WTC11 (cell line): Measurements from ENCODE around the gene BHLHE40. TPM values are rescaled to one million over a fixed set of nuclear protein-coding genes. Genes with fewer than 3 reads are reported as not detected.
A peak's percentile ranks its signal among the peaks of the same experiment; 100 is the strongest.

ENCODE experiments used
- ATAC-seq: fragments of 200-7000 bp; cut with Tn5 transposase; 2 replicates; pipeline ENCODE4 v1.10.0; 2021; ENCODE audit warnings: mild to moderate bottlenecking, moderate library complexity
- CTCF ChIA-PET: fragments of 300-600 bp; sonication (Branson Sonifier 250); formaldehyde crosslinking; loops from one replicate; lab custom pipeline; 2021; ENCODE audit warnings: antibody characterized with exemption; lab: Charles Lee
- POLR2A ChIA-PET: fragments of 350-600 bp; sonication (Branson Sonifier 250); formaldehyde crosslinking; loops from one replicate; lab custom pipeline; 2021; ENCODE audit warnings: antibody characterized with exemption; lab: Charles Lee
- DNase-seq: peaks from one replicate; pipeline ENCODE4 v3.0.0; 2021; ENCODE audit warnings: low spot score
- H3K27ac Mint-ChIP-seq: 2 replicates; pipeline ENCODE4 v1.8.0; 2021; ENCODE audit warnings: mixed read lengths
- H3K27me3 Mint-ChIP-seq: 2 replicates; pipeline ENCODE4 v1.8.0; 2021; ENCODE audit warnings: low read depth, mild to moderate bottlenecking, moderate library complexity, mixed read lengths
- H3K36me3 Mint-ChIP-seq: 2 replicates; pipeline ENCODE4 v1.8.0; 2021; ENCODE audit warnings: mixed read lengths
- H3K4me1 Mint-ChIP-seq: 2 replicates; pipeline ENCODE4 v1.8.0; 2022; ENCODE audit warnings: mixed read lengths
- H3K4me3 Mint-ChIP-seq: 2 replicates; pipeline ENCODE4 v1.8.0; 2021; ENCODE audit warnings: mild to moderate bottlenecking, moderate library complexity, mixed read lengths
- H3K9me3 Mint-ChIP-seq: 2 replicates; pipeline ENCODE4 v1.8.0; 2021; ENCODE audit warnings: mixed read lengths
- ARID4B ChIP-seq: sonication (generic); formaldehyde crosslinking; IDR thresholded peaks from 2 replicates; pipeline ENCODE4 v1.8.0; 2023; ENCODE audit warnings: missing genetic modification reagents, mild to moderate bottlenecking, borderline replicate concordance
- ATF6 ChIP-seq: sonication (generic); formaldehyde crosslinking; IDR thresholded peaks from 2 replicates; pipeline ENCODE4 v1.8.1; 2023; ENCODE audit warnings: mild to moderate bottlenecking, missing genetic modification reagents
- E2F1 ChIP-seq: sonication (generic); formaldehyde crosslinking; IDR thresholded peaks from 2 replicates; pipeline ENCODE4 v1.8.0; 2022; ENCODE audit warnings: mild to moderate bottlenecking, missing genetic modification reagents
- ERG ChIP-seq: fragments of 250-450 bp; sonication (Bioruptor Pico); IDR thresholded peaks from 2 replicates; pipeline ENCODE4 v1.8.0; 2021; ENCODE audit warnings: mild to moderate bottlenecking
- ETV6 ChIP-seq: sonication (generic); formaldehyde crosslinking; IDR thresholded peaks from 2 replicates; pipeline ENCODE4 v1.8.1; 2022; ENCODE audit warnings: mild to moderate bottlenecking, missing genetic modification reagents
- FOXJ3 ChIP-seq: sonication (generic); formaldehyde crosslinking; IDR thresholded peaks from 2 replicates; pipeline ENCODE4 v1.9.0; 2021; ENCODE audit warnings: missing genetic modification reagents, mild to moderate bottlenecking, borderline replicate concordance
- FOXK1 ChIP-seq: sonication (generic); formaldehyde crosslinking; IDR thresholded peaks from 2 replicates; pipeline ENCODE4 v1.8.0; 2022; ENCODE audit warnings: mild to moderate bottlenecking, moderate library complexity, missing genetic modification reagents
- GABPB1 ChIP-seq: sonication (generic); formaldehyde crosslinking; IDR thresholded peaks from 2 replicates; pipeline ENCODE4 v1.8.1; 2023; ENCODE audit warnings: mild to moderate bottlenecking, missing genetic modification reagents
- HMGA2 ChIP-seq: fragments of 250-450 bp; sonication (Bioruptor Pico); IDR thresholded peaks from 2 replicates; pipeline ENCODE4 v1.4.0; 2021; ENCODE audit warnings: mild to moderate bottlenecking, moderate library complexity
- NR3C1 ChIP-seq: sonication (generic); formaldehyde crosslinking; conservative IDR thresholded peaks from 2 replicates; pipeline ENCODE4 v1.8.1; 2023; ENCODE audit warnings: low read depth, mild to moderate bottlenecking, missing genetic modification reagents
- OVOL2 ChIP-seq: fragments of 250-450 bp; sonication (Bioruptor Pico); IDR thresholded peaks from 2 replicates; pipeline ENCODE4 v1.9.0; 2021; ENCODE audit warnings: mild to moderate bottlenecking, borderline replicate concordance
- SMAD3 ChIP-seq: sonication (generic); formaldehyde crosslinking; IDR thresholded peaks from 2 replicates; pipeline ENCODE4 v1.8.0; 2022; ENCODE audit warnings: missing genetic modification reagents, mild to moderate bottlenecking, borderline replicate concordance
- TCF7 ChIP-seq: sonication (generic); formaldehyde crosslinking; IDR thresholded peaks from 2 replicates; pipeline ENCODE4 v1.8.0; 2022; ENCODE audit warnings: mild to moderate bottlenecking, low read depth, missing genetic modification reagents, moderate library complexity
- USF2 ChIP-seq: sonication (generic); formaldehyde crosslinking; IDR thresholded peaks from 2 replicates; pipeline ENCODE4 v1.8.1; 2023; ENCODE audit warnings: mild to moderate bottlenecking, missing genetic modification reagents, moderate library complexity
- ZBTB43 ChIP-seq: sonication (generic); formaldehyde crosslinking; IDR thresholded peaks from 2 replicates; pipeline ENCODE4 v1.8.1; 2023; ENCODE audit warnings: mild to moderate bottlenecking, missing genetic modification reagents
- ZNF121 ChIP-seq: sonication (generic); formaldehyde crosslinking; IDR thresholded peaks from 2 replicates; pipeline ENCODE4 v1.8.0; 2023; ENCODE audit warnings: missing genetic modification reagents
- ZNF423 ChIP-seq: fragments of 250-450 bp; sonication (Bioruptor Pico); IDR thresholded peaks from 2 replicates; pipeline ENCODE4 v2.1.2; 2022; ENCODE audit warnings: mild to moderate bottlenecking, moderate library complexity
- ZNF425 ChIP-seq: fragments of 250-450 bp; sonication (Bioruptor Pico); conservative IDR thresholded peaks from 2 replicates; pipeline ENCODE4 v1.9.0; 2021; ENCODE audit warnings: mild to moderate bottlenecking
- ZNF512 ChIP-seq: sonication (generic); formaldehyde crosslinking; IDR thresholded peaks from 2 replicates; pipeline ENCODE4 v1.8.1; 2022; ENCODE audit warnings: missing genetic modification reagents, borderline replicate concordance
- total RNA-seq: library from RNA; stranded (reverse); gene quantifications from 3 replicates; pipeline ENCODE4 v1.2.3, GENCODE V29; 2021

BHLHE40 gene
- total RNA-seq, 1 experiment from 2014 or later, result 5.7 TPM

- TF ChIP-seq ARID4B (no peak), FOXJ3 (CRISPR knock-in tag) (no peak), E2F1 (CRISPR knock-in tag) (no peak), ZNF512 (no peak), ZBTB43 (CRISPR knock-in tag) (no peak), ERG (CRISPR knock-in tag) (no peak), OVOL2 (no peak), HMGA2 (CRISPR knock-in tag) (no peak), ZNF121 (CRISPR knock-in tag) (no peak), GABPB1 (CRISPR knock-in tag) (no peak), USF2 (no peak)
Measured at GRCh38 chr3:4996223-4996765, 17.1 kb downstream of the BHLHE40 start (continued).

GRCh38 chr3:4996771-4997291 is 17.6 kb downstream of the BHLHE40 start:
- Mint-ChIP-seq H3K4me1 (peaks cover 24% of the 10 kb centered on the region), H3K27ac (peak overlapping the region; percentile 41; the same call in 1 of the 2 replicates), H3K27me3 (no peaks in the 10 kb centered on the region; the same call in 1 of the 2 replicates), H3K36me3 (no peaks in the 10 kb centered on the region), H3K9me3 (no peaks in the 10 kb centered on the region), H3K4me3 (no peak overlapping the region)
- ChIA-PET POLR2A (interaction anchor here (0.6 kb wide), 1 partner anchor 276 kb away, joined by 3 read pairs; no protein-coding TSS in a partner anchor), CTCF (interaction anchor here (0.9 to 5.3 kb wide), 3 partner anchors 17 to 285 kb away, joined by 3 to 23 read pairs (median 5); partner anchors contain the start of gene BHLHE40)
- ATAC-seq (peak; percentile 82), DNase-seq (no peak)
- no peak for TF ChIP-seq FOXK1 (CRISPR knock-in tag)
- TF ChIP-seq SMAD3 (CRISPR knock-in tag), result no peak
- TF ChIP-seq ZNF425, result no peak
- TF ChIP-seq ZNF423 (CRISPR knock-in tag), result no peak
- TF ChIP-seq TCF7 (CRISPR knock-in tag), result no peak
- TF ChIP-seq ETV6 (CRISPR knock-in tag), result no peak
- no peak for TF ChIP-seq USF2
- TF ChIP-seq ATF6 (CRISPR knock-in tag), result no peak
- no peak for TF ChIP-seq NR3C1 (CRISPR knock-in tag)
- no peak for TF ChIP-seq OVOL2
